Measurements from ENCODE around the gene NAPB. TPM values are rescaled to one million over a fixed set of nuclear protein-coding genes. Genes with fewer than 3 reads are reported as not detected.

NAPB gene
- total RNA-seq, 1 donor from 2014 or later, result 74.1 TPM

GRCh38 chr20:23440004-23440403 lies 18.7 kb upstream of the NAPB start:
- peaks cover 4% of the 10 kb centered on the region for H3K27me3 Mint-ChIP-seq (ENCODE audit: unreplicated experiment)
- no peak overlapping the region for H3K4me3 Mint-ChIP-seq (ENCODE audit: unreplicated experiment)
- no peak for DNase-seq
- no peaks in the 10 kb centered on the region for H3K36me3 Mint-ChIP-seq (ENCODE audit: unreplicated experiment)
- H3K4me1 Mint-ChIP-seq (ENCODE audit: low read depth, unreplicated experiment), result peaks cover 2% of the 10 kb centered on the region
- H3K27ac Mint-ChIP-seq (ENCODE audit: unreplicated experiment), result no peak overlapping the region
- TF ChIP-seq, protein P1, sequence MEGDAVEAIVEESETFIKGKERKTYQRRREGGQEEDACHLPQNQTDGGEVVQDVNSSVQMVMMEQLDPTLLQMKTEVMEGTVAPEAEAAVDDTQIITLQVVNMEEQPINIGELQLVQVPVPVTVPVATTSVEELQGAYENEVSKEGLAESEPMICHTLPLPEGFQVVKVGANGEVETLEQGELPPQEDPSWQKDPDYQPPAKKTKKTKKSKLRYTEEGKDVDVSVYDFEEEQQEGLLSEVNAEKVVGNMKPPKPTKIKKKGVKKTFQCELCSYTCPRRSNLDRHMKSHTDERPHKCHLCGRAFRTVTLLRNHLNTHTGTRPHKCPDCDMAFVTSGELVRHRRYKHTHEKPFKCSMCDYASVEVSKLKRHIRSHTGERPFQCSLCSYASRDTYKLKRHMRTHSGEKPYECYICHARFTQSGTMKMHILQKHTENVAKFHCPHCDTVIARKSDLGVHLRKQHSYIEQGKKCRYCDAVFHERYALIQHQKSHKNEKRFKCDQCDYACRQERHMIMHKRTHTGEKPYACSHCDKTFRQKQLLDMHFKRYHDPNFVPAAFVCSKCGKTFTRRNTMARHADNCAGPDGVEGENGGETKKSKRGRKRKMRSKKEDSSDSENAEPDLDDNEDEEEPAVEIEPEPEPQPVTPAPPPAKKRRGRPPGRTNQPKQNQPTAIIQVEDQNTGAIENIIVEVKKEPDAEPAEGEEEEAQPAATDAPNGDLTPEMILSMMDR (IDR thresholded peaks at IDR 0.05; ENCODE audit: partially characterized antibody, unreplicated experiment), result no peak
- peaks cover 6% of the 10 kb centered on the region for H3K9me3 Mint-ChIP-seq (ENCODE audit: unreplicated experiment)

GRCh38 chr20:23438661-23439060 lies 17.4 kb upstream of the NAPB start:
- Mint-ChIP-seq H3K9me3 (ENCODE audit: unreplicated experiment) (peaks cover 3% of the 10 kb centered on the region), H3K27ac (ENCODE audit: unreplicated experiment) (no peak overlapping the region), H3K36me3 (ENCODE audit: unreplicated experiment) (no peaks in the 10 kb centered on the region), H3K4me1 (ENCODE audit: low read depth, unreplicated experiment) (peaks cover 5% of the 10 kb centered on the region), H3K27me3 (ENCODE audit: unreplicated experiment) (peaks cover 2% of the 10 kb centered on the region), H3K4me3 (ENCODE audit: unreplicated experiment) (no peak overlapping the region)
- TF ChIP-seq, protein P1 (IDR thresholded peaks at IDR 0.05; ENCODE audit: partially characterized antibody, unreplicated experiment), result no peak
- no peak for DNase-seq

DNA sequence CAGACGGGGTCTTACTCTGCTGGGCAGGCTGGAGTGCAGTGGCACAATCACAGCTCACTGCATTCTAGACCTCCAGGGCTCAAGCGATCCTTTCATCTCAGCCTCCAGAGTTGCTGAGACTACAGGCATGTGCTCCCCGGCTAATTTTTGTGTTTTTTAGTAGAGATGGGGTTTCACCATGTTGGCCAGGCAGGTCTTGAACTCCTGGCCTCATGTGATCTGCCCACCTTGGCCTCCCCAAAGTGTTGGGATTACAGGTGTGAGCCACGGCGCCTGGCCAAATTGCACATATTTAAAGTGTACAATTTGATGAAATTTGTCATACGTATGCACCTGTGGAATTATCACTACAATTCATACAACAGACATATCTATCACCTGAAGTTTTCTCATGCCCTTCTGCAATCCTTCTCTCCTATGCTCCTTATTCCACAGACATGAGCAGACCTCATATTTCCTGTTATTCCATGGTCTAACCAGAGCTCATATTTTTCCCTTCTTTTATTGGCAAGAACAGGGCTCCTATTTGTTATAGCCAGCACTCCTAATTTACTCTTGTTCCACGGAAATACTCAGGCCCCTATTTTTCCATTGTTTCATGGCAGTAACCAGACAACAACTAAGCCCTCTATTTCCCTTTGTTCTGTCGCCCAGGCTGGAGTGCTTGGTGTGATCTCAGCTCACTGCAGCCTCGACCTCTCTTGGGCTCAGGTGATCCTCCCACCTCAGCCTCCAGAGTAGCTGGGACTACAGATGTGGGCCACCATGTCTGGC lies 16.0 kb upstream of the NAPB start:
- no peak for DNase-seq
- Mint-ChIP-seq H3K36me3 (ENCODE audit: unreplicated experiment) (no peaks in the 10 kb centered on the region), H3K27ac (ENCODE audit: unreplicated experiment) (no peak overlapping the region), H3K9me3 (ENCODE audit: unreplicated experiment) (peaks cover 3% of the 10 kb centered on the region), H3K4me1 (ENCODE audit: low read depth, unreplicated experiment) (peaks cover 5% of the 10 kb centered on the region), H3K27me3 (ENCODE audit: unreplicated experiment) (no peaks in the 10 kb centered on the region), H3K4me3 (ENCODE audit: unreplicated experiment) (no peak overlapping the region)
- TF ChIP-seq, protein P1 (IDR thresholded peaks at IDR 0.05; ENCODE audit: partially characterized antibody, unreplicated experiment), result no peak

GRCh38 chr20:23436681-23437080 lies 15.4 kb upstream of the NAPB start:
- H3K27ac Mint-ChIP-seq (ENCODE audit: unreplicated experiment), result no peak overlapping the region
- TF ChIP-seq, protein P1 (IDR thresholded peaks at IDR 0.05; ENCODE audit: partially characterized antibody, unreplicated experiment), result no peak
- peaks cover 3% of the 10 kb centered on the region for H3K9me3 Mint-ChIP-seq (ENCODE audit: unreplicated experiment)
- H3K4me1 Mint-ChIP-seq (ENCODE audit: low read depth, unreplicated experiment), result peaks cover 5% of the 10 kb centered on the region
- no peak overlapping the region for H3K4me3 Mint-ChIP-seq (ENCODE audit: unreplicated experiment)
- H3K27me3 Mint-ChIP-seq (ENCODE audit: unreplicated experiment), result no peaks in the 10 kb centered on the region
- no peak for DNase-seq
- H3K36me3 Mint-ChIP-seq (ENCODE audit: unreplicated experiment), result no peaks in the 10 kb centered on the region

All from glutamatergic neuron (in vitro differentiated cells).